SJCRH30 (cell line): Measurements from ENCODE around the gene GALM. TPM values are rescaled to one million over a fixed set of nuclear protein-coding genes. Genes with fewer than 3 reads are reported as not detected.
"Not testable (repeated sequence)": the region's sequence is repeated elsewhere in the genome, so short reads cannot be mapped to it uniquely, and the experiment has no call there.

Experiments
- DNase-seq, 2 experiments: peaks; one replicate each; pipeline ENCODE4 v3.0.0-alpha.2; 2015 to 2020
- H3K27ac ChIP-seq: fragments of 250-450 bp; sonication (Bioruptor Pico); 2 replicates; pipeline ENCODE4 v1.5.1; 2020; ENCODE audit warnings: mild to moderate bottlenecking, moderate library complexity
- H3K27me3 ChIP-seq: fragments of 250-450 bp; sonication (Bioruptor Pico); 2 replicates; pipeline ENCODE4 v1.5.1; 2020; ENCODE audit warnings: mild to moderate bottlenecking, moderate library complexity
- H3K36me3 ChIP-seq: fragments of 250-450 bp; sonication (Bioruptor Pico); 2 replicates; pipeline ENCODE4 v1.5.1; 2020; ENCODE audit warnings: mild to moderate bottlenecking, moderate library complexity
- H3K4me1 ChIP-seq: fragments of 250-450 bp; sonication (Bioruptor Pico); 2 replicates; pipeline ENCODE4 v1.5.1; 2020; ENCODE audit warnings: mild to moderate bottlenecking, moderate library complexity
- H3K4me3 ChIP-seq: fragments of 250-450 bp; sonication (Bioruptor Pico); 2 replicates; pipeline ENCODE4 v1.5.1; 2020; ENCODE audit warnings: mild to moderate bottlenecking, moderate library complexity
- H3K9me3 ChIP-seq: fragments of 250-450 bp; sonication (Bioruptor Pico); replicated peaks from 2 replicates; pipeline ENCODE4 v1.5.1; 2020; ENCODE audit warnings: mild to moderate bottlenecking, moderate library complexity
- total RNA-seq: library from RNA; depleted of rRNA; stranded (reverse); fragments of >200 nt; shearing (Covaris generic); gene quantifications from 2 replicates; pipeline ENCODE4 v1.2.3, GENCODE V29; 2014

GALM gene
- total RNA-seq, 1 experiment from 2014 or later = 19.6 TPM

DNA sequence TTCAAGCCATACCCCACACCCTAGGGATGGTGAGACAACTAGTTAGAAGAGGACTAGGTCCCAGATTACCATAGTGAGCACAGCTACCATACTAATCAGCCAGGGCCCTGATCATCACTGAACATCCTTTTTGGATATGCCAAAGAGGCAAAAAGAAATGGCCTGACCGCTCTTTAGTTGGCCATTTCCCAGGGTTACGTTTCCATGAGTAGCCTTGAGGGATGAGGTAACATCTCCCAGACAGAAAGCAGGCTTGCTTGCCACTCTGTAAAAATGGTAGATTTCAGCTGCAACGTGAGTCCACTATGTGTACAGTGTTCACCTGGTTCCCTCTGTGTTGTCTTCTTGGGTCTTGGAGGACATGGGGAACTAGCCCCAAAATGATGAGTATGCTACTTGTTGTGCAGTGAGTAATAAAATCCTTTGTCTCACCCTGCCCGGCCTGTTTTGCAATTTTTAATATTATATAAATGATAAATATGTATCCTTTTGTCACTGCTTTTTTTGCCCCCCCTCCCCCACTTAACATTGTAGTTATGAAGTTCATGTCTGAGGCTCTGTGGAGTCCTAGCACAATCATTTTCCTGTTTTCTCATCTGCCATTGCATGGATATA lies 8.9 kb upstream of the GALM start:
- H3K4me3 ChIP-seq = no peak overlapping the region

DNA sequence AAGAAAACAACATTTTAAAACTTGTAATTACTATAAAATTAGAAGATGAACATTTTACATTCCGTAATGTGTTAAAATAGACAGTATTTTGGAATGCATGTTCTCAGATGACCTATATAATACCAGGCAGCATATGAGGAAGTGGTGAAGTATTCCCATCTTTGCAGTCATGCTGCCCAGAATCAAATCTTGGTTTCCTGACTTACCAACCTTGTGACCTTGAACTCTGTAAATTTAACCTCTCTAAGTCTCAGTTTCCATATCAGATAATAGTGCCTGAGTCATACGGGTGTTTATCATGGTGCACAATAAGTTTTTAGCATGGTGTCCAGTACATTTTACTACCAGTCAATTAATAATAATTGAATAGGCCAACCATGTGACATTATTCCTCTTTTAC lies 7.3 kb upstream of the GALM start:
- H3K9me3 ChIP-seq = no peaks in the 10 kb centered on the region
- DNase-seq = no peak
- H3K4me1 ChIP-seq = peaks cover 18% of the 10 kb centered on the region
- H3K27ac ChIP-seq = no peak overlapping the region
- no peaks in the 10 kb centered on the region for H3K36me3 ChIP-seq
- H3K4me3 ChIP-seq = no peak overlapping the region
- H3K27me3 ChIP-seq = no peaks in the 10 kb centered on the region

More for the DNA sequence above, 8.9 kb upstream of the GALM start:
- no peaks in the 10 kb centered on the region for H3K36me3 ChIP-seq
- H3K9me3 ChIP-seq = no peaks in the 10 kb centered on the region
- no peak overlapping the region for H3K27ac ChIP-seq
- peaks cover 18% of the 10 kb centered on the region for H3K4me1 ChIP-seq
- no peak for DNase-seq
- no peaks in the 10 kb centered on the region for H3K27me3 ChIP-seq

DNA sequence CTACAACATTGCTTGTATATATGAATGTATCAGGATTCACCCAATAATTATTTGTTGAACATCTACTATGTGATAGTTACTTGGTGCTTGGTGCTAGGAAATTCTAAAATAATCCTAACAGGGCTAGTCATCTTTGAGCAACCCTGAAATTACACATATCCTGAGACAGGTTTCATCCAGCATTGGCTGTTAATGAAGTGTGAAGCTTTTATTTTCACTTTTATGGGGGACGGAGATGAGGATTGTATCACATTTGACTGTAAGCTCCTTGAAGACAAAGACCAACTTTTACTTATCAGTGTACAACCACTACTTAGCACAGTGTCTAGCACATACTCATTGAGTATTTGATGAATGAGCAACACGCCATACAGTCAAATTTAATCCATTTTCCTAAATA lies 6.8 kb upstream of the GALM start:
- H3K36me3 ChIP-seq = no peaks in the 10 kb centered on the region
- DNase-seq = no peak
- no peaks in the 10 kb centered on the region for H3K27me3 ChIP-seq
- no peaks in the 10 kb centered on the region for H3K9me3 ChIP-seq
- H3K27ac ChIP-seq = no peak overlapping the region
- H3K4me1 ChIP-seq = peaks cover 16% of the 10 kb centered on the region
- no peak overlapping the region for H3K4me3 ChIP-seq

DNA sequence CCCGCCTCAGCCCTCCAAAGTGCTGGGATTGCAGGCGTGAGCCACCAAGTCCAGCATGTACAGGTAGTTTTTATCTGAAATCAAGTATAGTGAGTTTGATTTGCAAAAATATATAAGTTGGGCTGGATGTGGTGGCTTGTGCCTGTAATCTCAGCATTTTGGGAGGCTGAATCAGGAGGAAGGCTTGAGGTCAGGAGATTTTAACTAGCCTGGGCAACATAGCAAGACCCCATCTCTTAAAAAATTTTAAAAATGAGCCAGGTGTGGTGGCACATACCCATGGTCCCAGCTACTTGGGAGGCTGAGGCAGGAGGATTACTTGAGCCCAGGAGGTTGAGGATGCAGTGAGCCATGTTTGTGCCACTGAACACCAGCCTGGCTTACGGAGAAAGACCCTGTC lies 5.6 kb upstream of the GALM start:
- no peaks in the 10 kb centered on the region for H3K36me3 ChIP-seq
- H3K27me3 ChIP-seq = no peaks in the 10 kb centered on the region
- no peak overlapping the region for H3K27ac ChIP-seq
- H3K4me3 ChIP-seq = no peak overlapping the region
- DNase-seq = no peak
- H3K4me1 ChIP-seq = peaks cover 5% of the 10 kb centered on the region
- no peaks in the 10 kb centered on the region for H3K9me3 ChIP-seq

DNA sequence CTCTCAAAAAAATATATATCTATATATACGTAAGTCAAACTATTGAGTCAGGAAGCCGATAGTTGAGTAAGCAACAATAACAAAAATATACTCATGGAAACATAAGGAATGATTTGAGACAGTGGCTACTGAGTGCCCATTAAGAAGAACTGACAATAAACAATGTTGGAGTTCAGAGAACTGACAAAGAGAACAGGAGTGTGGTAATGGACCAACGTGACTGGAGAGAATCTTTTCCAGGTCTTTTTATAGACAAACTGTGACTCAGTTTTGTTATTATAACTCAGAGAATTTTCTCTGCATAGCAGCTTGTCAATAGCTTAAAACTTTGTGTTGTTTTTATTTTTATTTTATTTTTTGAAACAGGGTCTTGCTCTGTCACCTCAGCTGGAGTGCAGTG lies 4.6 kb upstream of the GALM start:
- no peak for DNase-seq

DNA sequence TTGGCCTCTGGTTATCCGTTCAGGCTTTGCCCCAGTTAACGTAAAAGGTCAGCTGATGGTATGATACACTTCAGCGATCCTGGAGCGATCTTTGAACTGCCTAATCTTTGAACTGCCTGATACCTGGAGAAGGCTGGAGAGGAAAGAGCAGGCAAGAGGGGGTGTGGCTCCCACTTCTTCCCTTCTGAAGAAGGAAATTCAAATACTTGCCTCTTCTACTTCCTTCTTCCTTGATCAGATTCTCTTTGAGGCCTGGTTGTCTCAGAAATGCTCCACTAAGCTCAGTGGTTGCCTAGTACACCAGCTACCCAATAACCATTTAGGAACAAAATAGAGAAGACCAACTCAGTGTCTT lies 619 bp downstream of the GALM start:
- Histone ChIP-seq H3K4me3 (peak overlapping the region; percentile 63), H3K9me3 (no peaks in the 10 kb centered on the region)
- no peak for DNase-seq

More for the DNA sequence above, 4.6 kb upstream of the GALM start:
- Histone ChIP-seq H3K27me3 (no peaks in the 10 kb centered on the region), H3K36me3 (no peaks in the 10 kb centered on the region), H3K27ac (no peak overlapping the region), H3K4me3 (no peak overlapping the region), H3K4me1 (no peaks in the 10 kb centered on the region), H3K9me3 (no peaks in the 10 kb centered on the region)

DNA sequence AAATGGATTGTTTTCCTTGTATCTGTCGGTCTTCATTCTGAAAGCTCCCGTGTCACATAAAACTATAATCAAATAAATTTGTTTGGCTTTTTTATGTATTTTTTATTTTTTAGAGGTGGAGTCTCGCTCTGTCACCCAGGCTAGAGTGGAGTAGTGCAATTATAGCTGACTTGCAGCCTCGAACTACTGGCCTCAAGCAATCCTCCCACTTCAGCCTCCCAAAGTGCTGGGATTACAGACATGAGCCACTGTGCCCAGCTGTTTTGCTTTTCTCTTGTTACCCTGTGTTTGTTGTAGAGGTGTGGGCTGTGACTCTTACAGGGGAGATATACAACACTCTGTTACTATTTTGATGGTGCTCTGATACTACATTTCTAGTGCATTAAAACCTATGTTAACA lies 2.2 kb downstream of the GALM start:
- Histone ChIP-seq H3K27ac (no peak overlapping the region), H3K9me3 (no peaks in the 10 kb centered on the region), H3K4me3 (no peak overlapping the region), H3K27me3 (no peaks in the 10 kb centered on the region), H3K36me3 (no peaks in the 10 kb centered on the region), H3K4me1 (no peaks in the 10 kb centered on the region)
- no peak for DNase-seq

More for the DNA sequence above, 619 bp downstream of the GALM start:
- Histone ChIP-seq H3K27me3 (no peaks in the 10 kb centered on the region), H3K4me1 (no peaks in the 10 kb centered on the region), H3K27ac (no peak overlapping the region; the same call in 1 of the 2 replicates), H3K36me3 (no peaks in the 10 kb centered on the region)

DNA sequence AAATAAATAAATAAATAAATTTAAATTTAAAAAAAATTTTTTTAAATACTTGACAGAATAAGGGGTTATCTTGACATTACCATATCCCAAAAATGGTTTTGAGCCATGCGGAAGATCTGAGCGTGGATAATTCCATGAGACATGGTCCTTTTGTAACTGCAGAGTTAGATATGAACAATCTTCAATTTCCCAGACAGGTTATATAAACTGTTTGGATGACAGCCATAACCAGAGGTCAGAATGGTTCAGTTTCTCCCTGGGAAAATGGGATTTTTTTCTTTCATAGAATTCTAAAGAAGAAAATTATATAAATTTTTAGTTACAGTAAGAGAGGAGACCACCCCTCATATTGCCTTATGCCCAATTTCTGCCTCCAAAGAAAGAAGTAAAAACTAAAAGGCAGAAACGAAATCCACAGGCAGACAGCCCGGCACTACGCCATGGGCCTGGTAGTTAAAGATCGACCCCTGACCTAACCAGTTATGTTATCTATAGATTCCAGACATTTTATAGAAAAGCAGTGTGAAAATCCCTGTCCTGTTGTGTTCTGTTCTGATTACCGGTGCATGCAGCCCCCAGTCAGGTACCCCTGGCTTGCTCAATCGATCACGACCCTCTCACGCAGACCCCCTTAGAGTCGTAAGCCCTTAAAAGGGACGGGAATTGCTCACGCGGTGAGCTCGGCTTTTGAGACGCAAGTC lies 3.0 kb downstream of the GALM start:
- no peak for DNase-seq
- no peaks in the 10 kb centered on the region for H3K36me3 ChIP-seq
- H3K27ac ChIP-seq = no peak overlapping the region
- no peaks in the 10 kb centered on the region for H3K27me3 ChIP-seq
- no peaks in the 10 kb centered on the region for H3K4me1 ChIP-seq
- H3K4me3 ChIP-seq = no peak overlapping the region
- H3K9me3 ChIP-seq = no peaks in the 10 kb centered on the region

DNA sequence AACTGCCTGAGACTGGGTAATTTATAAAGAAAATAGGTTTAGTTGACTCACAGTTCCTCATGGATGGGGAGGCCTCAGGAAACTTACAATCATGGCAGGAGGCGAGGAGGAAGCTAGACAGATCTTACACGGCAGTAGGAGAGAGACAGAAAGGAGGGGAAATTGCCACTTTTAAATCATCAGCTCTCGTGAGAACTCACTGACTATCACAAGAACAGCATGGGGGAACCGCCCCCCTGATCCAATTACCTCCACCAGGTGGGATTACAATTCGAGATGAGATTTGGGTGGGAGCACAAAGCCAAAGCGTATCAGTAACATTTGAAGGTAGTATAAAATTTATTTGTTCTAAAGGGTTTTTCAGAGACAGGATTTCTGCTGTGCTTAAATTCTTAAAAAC lies 5.4 kb downstream of the GALM start:
- no peak for DNase-seq
- Histone ChIP-seq H3K4me1 (no peaks in the 10 kb centered on the region), H3K9me3 (no peaks in the 10 kb centered on the region), H3K27me3 (no peaks in the 10 kb centered on the region), H3K4me3 (no peak overlapping the region), H3K36me3 (no peaks in the 10 kb centered on the region; the same call in 1 of the 2 replicates), H3K27ac (no peak overlapping the region)

DNA sequence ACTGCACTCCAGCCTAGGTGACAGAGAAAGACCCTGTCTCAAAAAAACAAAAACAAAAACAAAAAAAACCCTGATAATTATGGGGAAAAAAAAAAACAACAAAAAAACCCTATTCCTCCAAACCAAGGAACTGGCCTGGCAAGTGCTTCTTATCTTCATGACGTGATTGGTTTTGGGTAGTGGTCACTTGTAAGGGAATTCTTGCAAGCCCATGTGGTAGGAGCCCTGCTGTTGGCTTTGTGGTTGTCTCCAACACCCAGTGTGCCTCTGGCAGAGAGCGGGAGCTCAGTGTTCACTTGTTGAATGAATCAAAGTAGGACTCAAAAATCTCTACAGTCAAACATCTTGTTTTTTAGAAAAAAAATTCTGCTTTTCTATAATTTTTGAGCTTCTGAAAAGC lies 6.0 kb downstream of the GALM start:
- no peaks in the 10 kb centered on the region for H3K27me3 ChIP-seq
- H3K4me3 ChIP-seq = no peak overlapping the region
- no peak overlapping the region for H3K27ac ChIP-seq
- no peaks in the 10 kb centered on the region for H3K9me3 ChIP-seq
- no peaks in the 10 kb centered on the region; the same call in 1 of the 2 replicates for H3K36me3 ChIP-seq
- no peaks in the 10 kb centered on the region for H3K4me1 ChIP-seq
- DNase-seq = no peak

DNA sequence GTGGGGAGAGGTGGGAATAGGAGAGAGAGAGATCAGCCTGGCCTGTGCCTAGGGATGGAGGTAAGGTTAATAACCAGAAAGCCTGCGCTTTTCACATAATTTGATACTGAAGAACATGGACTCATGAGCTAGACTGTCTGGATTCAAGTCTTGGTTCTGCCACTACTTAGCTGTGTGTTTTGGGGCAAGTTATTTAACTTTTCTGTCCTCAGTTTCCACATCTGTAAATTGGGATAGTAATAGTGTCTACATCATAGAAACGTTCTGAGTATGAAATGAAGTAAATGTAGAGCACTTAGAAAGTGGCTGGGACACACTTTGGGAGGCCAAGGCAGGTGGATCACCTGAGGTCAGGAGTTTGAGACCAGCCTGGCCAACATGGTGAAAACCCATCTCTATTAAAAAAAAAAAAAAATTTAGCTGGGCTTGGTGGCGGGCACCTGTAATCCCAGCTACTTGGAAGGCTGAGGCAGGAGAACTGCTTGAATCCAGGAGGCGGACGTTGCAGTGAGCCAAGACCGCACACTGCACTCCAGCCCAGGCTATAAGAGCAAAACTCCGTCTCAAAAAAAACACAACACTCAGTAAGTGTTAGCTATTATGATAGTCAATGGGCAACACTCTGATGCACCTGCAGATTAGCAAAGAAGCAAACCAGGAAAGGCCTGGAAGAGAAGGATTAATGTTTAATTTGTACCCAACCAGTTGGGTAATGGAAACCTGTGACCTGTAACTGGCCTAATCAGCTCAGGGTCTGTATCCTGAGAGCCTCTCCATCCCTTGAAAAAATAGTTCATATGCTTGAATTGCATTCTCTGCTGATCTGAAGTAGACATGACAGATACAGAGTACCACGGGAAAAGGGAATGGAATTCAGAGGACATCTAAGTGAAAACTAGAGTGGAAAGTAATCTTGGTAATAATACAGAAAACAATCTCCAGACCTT lies 6.8 kb downstream of the GALM start:
- Histone ChIP-seq H3K4me1 (no peaks in the 10 kb centered on the region), H3K27ac (no peak overlapping the region), H3K36me3 (no peaks in the 10 kb centered on the region; the same call in none of the 2 replicates), H3K27me3 (no peaks in the 10 kb centered on the region), H3K4me3 (no peak overlapping the region), H3K9me3 (no peaks in the 10 kb centered on the region)
- DNase-seq = no peak

DNA sequence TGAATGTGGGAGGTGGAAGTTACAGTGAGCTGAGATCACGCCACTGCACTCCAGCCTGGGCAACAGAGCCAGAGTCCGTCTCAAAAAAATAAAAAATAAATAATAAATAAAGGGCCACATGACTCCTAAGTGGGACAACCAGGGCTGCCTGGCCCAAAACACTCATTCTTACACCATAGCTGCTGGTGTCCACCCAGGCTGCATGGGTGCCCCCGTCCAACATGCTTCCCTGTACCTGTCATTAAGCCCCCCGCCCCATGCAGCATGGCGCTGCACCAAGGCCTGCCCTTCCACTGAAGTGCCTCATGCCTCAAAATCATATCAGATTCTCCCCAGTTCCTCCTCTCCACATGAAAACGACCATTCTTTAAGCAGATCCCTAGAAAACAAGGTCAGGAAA lies 10.8 kb downstream of the GALM start:
- no peaks in the 10 kb centered on the region for H3K9me3 ChIP-seq
- no peak overlapping the region for H3K27ac ChIP-seq
- DNase-seq = no peak
- H3K36me3 ChIP-seq = peaks cover 4% of the 10 kb centered on the region
- H3K4me1 ChIP-seq = no peaks in the 10 kb centered on the region
- no peaks in the 10 kb centered on the region for H3K27me3 ChIP-seq
- H3K4me3 ChIP-seq = no peak overlapping the region

DNA sequence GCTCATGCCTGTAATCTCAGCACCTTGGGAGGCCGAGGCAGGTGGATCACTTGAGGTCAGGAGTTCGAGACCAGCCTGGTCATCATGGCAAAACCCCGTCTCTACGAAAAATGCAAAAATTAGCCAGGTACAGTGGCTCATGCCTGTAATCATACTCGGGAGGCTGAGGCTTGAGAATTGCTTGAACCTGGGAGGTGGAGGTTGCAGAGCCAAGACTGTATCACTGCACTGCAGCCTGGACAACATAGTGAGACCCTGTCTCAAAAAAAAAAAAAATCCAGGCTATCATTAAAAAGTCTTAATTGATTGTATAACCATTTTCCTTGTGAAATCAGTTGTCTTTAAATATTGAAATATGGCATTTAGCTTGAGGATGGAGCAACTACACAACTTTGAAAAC lies 15.0 kb downstream of the GALM start:
- H3K36me3 ChIP-seq, DNase-seq, H3K9me3 ChIP-seq, H3K4me1 ChIP-seq, H3K27me3 ChIP-seq, H3K4me3 ChIP-seq, H3K27ac ChIP-seq: not testable (repeated sequence)

DNA sequence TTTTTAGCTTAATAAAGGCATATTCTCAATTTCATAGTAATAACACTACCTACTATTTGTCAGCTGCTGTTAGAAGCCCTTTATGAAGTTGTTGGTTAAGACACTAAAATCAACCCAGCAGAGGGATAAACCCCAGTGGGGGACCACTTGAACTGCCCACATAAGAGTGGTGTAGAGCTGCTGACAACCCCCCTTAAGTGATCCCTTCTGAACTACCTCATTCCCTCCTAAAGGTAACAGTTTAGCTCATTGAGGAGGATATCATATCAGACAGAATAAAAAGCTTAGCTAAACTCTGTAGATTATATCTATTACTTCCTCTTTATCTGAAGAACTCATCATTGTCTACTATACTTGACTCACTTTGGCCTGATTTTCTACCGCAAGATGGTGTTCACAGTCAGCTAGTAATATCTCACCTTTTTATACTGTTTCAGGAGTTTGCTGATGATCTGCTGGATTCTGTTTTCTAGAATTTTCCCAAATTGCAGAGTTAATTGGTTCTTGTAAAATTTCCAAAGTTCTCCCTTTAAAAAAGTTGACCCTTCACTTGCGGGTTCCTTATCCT lies 16.2 kb downstream of the GALM start:
- no peak for DNase-seq
- H3K9me3 ChIP-seq = no peaks in the 10 kb centered on the region
- H3K27me3 ChIP-seq = no peaks in the 10 kb centered on the region

DNA sequence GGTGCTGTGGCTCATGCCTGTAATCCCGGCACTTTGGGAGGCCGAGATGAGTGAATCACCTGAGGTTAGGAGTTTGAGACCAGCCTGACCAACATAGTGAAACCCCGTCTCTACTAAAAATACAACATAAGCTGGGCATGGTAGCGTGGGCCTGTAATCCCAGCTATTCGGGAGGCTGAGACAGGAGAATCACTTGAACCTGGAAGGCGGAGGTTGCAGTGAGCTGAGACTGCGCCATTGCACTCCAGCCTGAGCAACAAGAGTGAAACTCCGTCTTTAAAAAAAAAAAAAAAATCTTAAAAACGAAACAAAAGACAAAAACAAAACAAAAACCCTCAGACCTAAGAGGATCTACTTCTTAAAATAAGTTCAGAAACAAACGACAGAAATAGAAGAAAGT lies 16.7 kb downstream of the GALM start:
- H3K4me1 ChIP-seq, H3K4me3 ChIP-seq, H3K27ac ChIP-seq, H3K27me3 ChIP-seq, H3K9me3 ChIP-seq, DNase-seq: not testable (repeated sequence)
- H3K36me3 ChIP-seq = peaks cover 11% of the 10 kb centered on the region

More for the DNA sequence above, 16.2 kb downstream of the GALM start:
- no peaks in the 10 kb centered on the region for H3K4me1 ChIP-seq
- H3K4me3 ChIP-seq = no peak overlapping the region
- peaks cover 11% of the 10 kb centered on the region for H3K36me3 ChIP-seq
- no peak overlapping the region for H3K27ac ChIP-seq
